Fibroblast of lung (primary cell): ENCODE measurements around the gene KRT38. TPM values are rescaled to one million over a fixed set of nuclear protein-coding genes. Genes with fewer than 3 reads are reported as not detected.

ENCODE experiments used
- DNase-seq, 2 donors: peaks; one replicate each; pipeline versions ENCODE4 v3.0.0 to v3.0.0-alpha.2; 2010; ENCODE audit warnings: low read depth in 2 of 2
- H2AFZ ChIP-seq: 2 replicates; pipeline ENCODE4 v1.5.1; 2012; ENCODE audit warnings: low read length, control low read depth, inconsistent platforms
- H3K27ac ChIP-seq: 2 replicates; pipeline ENCODE4 v1.5.1; 2011; ENCODE audit warnings: low read length, control low read depth; ENCODE audit not compliant: insufficient read depth
- H3K27me3 ChIP-seq: 2 replicates; pipeline ENCODE4 v1.5.1; 2011; ENCODE audit warnings: mild to moderate bottlenecking, low read length; ENCODE audit not compliant: control insufficient read depth, insufficient read depth
- H3K36me3 ChIP-seq: 2 replicates; pipeline ENCODE4 v1.5.1; 2011; ENCODE audit warnings: low read length; ENCODE audit not compliant: control insufficient read depth, insufficient read depth
- H3K4me1 ChIP-seq: 2 replicates; pipeline ENCODE4 v1.5.1; 2011; ENCODE audit warnings: low read length; ENCODE audit not compliant: control insufficient read depth, insufficient read depth; ENCODE audit errors: extremely low read depth
- H3K4me2 ChIP-seq: 2 replicates; pipeline ENCODE4 v1.5.1; 2011; ENCODE audit warnings: low read length, control low read depth; ENCODE audit not compliant: insufficient read depth; ENCODE audit errors: extremely low read depth
- H3K4me3 ChIP-seq, 4 experiments: fragments of 200-600 bp in 1 of 4; sonication (generic) in 1 of 4; replicated peaks in 1 of 4; 2 replicates each; pipeline ENCODE4 v1.5.1; 2011 to 2016; ENCODE audit warnings: low read length in 4 of 4, low read depth in 3 of 4, mild to moderate bottlenecking in 3 of 4, control low read depth in 2 of 4, inconsistent platforms in 1 of 4, mixed read lengths in 1 of 4; ENCODE audit not compliant: insufficient read depth in 1 of 4; ENCODE audit errors: control extremely low read depth in 1 of 4
- H3K79me2 ChIP-seq: 2 replicates; pipeline ENCODE4 v1.5.1; 2012; ENCODE audit warnings: mild to moderate bottlenecking, low read length, inconsistent platforms; ENCODE audit not compliant: control insufficient read depth, insufficient read depth
- H3K9ac ChIP-seq: 2 replicates; pipeline ENCODE4 v1.5.1; 2011; ENCODE audit warnings: mild to moderate bottlenecking, low read length, control low read depth; ENCODE audit not compliant: insufficient read depth
- H3K9me3 ChIP-seq: 2 replicates; pipeline ENCODE4 v1.5.1; 2012; ENCODE audit warnings: low read depth, low read length; ENCODE audit not compliant: control insufficient read depth, insufficient read depth
- H4K20me1 ChIP-seq: 2 replicates; pipeline ENCODE4 v1.5.1; 2011; ENCODE audit warnings: low read length; ENCODE audit not compliant: control insufficient read depth, insufficient read depth; ENCODE audit errors: extremely low read depth
- EZH2 ChIP-seq: IDR thresholded peaks from 2 replicates; pipeline ENCODE4 v1.5.1; 2012; ENCODE audit warnings: low read length, control low read depth, mild to moderate bottlenecking; ENCODE audit errors: missing control alignments
- polyA plus RNA-seq, 2 donors: library from polyadenylated mRNA; depleted of rRNA in 1 of 2; stranded (reverse) in 1 of 2; unstranded in 1 of 2; fragments of >200 nt; gene quantifications; 2 replicates each; pipeline ENCODE4 v1.2.1, GENCODE V29; 2011 to 2012; ENCODE audit warnings: missing spikeins in 1 of 2
- total RNA-seq: library from RNA; depleted of rRNA; stranded (reverse); fragments of >200 nt; gene quantifications from 2 replicates; pipeline ENCODE4 v1.2.1, GENCODE V29; 2014
- TF ChIP-seq, protein P1 (sequence below), 2 donors: IDR thresholded peaks in 1 of 2; conservative IDR thresholded peaks in 1 of 2; 1 replicate in 1 of 2; 2 replicates in 1 of 2; pipeline ENCODE4 v1.5.1; 2011 to 2012; ENCODE audit warnings: low read length in 2 of 2, control low read depth in 1 of 2, inconsistent platforms in 1 of 2, low read depth in 1 of 2, mild to moderate bottlenecking in 1 of 2

The KRT38 gene
- total and polyA plus RNA-seq, 2 donors (not counting 1 experiment from before 2014, with no cell fraction given) = under 0.01 to 0.02 TPM

DNA sequence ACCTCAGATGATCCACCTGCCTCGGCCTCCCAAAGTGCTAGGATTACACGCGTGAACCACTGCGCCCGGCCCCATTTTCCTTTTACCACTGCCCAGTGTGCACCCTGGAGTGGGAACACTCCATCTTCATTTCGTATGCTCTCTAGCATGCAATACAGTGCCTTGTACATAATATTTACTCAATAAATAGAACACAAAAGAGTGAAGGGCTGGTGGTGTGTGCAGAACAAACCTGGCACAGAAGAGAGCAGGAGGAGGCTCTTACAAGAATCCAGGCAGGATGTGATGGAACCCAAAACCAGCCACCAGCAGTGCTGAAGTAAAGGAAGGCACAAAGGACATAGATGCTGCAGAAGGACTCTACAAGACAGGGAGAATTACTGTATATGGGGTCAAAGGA lies 23.7 kb downstream of the KRT38 start:
- TF ChIP-seq, protein P1, sequence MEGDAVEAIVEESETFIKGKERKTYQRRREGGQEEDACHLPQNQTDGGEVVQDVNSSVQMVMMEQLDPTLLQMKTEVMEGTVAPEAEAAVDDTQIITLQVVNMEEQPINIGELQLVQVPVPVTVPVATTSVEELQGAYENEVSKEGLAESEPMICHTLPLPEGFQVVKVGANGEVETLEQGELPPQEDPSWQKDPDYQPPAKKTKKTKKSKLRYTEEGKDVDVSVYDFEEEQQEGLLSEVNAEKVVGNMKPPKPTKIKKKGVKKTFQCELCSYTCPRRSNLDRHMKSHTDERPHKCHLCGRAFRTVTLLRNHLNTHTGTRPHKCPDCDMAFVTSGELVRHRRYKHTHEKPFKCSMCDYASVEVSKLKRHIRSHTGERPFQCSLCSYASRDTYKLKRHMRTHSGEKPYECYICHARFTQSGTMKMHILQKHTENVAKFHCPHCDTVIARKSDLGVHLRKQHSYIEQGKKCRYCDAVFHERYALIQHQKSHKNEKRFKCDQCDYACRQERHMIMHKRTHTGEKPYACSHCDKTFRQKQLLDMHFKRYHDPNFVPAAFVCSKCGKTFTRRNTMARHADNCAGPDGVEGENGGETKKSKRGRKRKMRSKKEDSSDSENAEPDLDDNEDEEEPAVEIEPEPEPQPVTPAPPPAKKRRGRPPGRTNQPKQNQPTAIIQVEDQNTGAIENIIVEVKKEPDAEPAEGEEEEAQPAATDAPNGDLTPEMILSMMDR (conservative IDR thresholded peaks at IDR 0.05 in 1 of 2, IDR thresholded peaks at IDR 0.05 in 1 of 2; ENCODE audit: low read depth in 1 of 2, low read length in 2 of 2) = no peak
- no peak for TF ChIP-seq EZH2
- Histone ChIP-seq H3K36me3 (no peaks in the 10 kb centered on the region), H3K4me3 (no peak overlapping the region), H3K4me2 (no peak overlapping the region), H3K9ac (no peak overlapping the region), H4K20me1 (no peaks in the 10 kb centered on the region), H3K9me3 (no peaks in the 10 kb centered on the region), H3K79me2 (no peaks in the 10 kb centered on the region), H3K4me1 (peaks cover 7% of the 10 kb centered on the region), H2AFZ (no peak overlapping the region), H3K27ac (no peak overlapping the region), H3K27me3 (no peaks in the 10 kb centered on the region)
- no peak for DNase-seq

DNA sequence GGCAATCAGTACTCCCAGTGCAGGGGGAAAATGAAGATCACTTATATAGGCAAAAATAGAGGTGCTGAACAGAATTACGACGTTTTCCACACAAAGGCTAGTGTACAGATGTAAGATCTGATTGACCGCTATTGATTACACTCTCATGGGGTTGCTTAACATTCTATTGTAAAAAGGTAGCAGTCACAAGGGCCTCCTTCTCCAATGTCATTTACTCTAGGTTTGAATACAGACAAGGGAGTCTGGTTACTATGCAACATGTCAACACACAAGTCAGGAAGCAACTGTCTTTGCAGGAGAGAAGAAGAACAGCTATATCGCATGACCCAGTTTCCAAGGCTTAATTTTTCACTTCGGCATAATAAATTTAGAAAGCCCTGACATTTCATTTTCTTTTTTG lies 24.3 kb downstream of the KRT38 start:
- DNase-seq = no peak
- Histone ChIP-seq H3K9ac (peak overlapping the region; percentile 4), H3K79me2 (no peaks in the 10 kb centered on the region), H3K4me2 (no peak overlapping the region), H3K36me3 (no peaks in the 10 kb centered on the region), H3K9me3 (no peaks in the 10 kb centered on the region), H2AFZ (no peak overlapping the region), H3K27me3 (no peaks in the 10 kb centered on the region), H4K20me1 (no peaks in the 10 kb centered on the region), H3K4me3 (no peak overlapping the region), H3K4me1 (peaks cover 7% of the 10 kb centered on the region), H3K27ac (peak overlapping the region; percentile 10)
- TF ChIP-seq, protein P1 (conservative IDR thresholded peaks at IDR 0.05 in 1 of 2, IDR thresholded peaks at IDR 0.05 in 1 of 2; ENCODE audit: low read depth in 1 of 2, low read length in 2 of 2) = no peak
- TF ChIP-seq EZH2 = no peak

DNA sequence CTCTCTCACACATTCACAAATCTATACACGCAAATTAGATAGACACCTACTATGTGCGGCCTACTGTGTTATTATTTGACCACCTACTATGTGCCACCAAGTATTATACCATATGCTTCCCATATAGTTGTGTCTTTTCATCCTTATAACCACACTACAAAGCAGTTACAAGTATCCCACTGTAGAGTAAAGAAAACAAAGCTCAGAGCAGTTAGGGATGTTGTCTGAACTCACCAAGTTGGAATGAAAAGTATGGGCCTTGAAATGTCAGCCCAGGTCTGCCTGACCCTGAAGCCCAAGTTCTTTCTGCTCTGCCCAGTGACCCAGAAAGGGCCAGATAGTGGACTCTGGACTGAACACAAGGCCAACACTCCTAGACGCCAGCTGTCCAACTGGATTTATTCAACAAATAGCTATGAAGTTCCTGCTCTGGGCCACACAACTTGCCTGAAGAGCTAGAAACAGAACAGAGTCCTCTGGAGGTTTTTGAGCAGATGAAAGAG lies 24.9 kb downstream of the KRT38 start:
- Histone ChIP-seq H4K20me1 (no peaks in the 10 kb centered on the region), H3K79me2 (no peaks in the 10 kb centered on the region), H3K4me3 (no peak overlapping the region), H3K27ac (peak overlapping the region; percentile 10), H3K4me2 (no peak overlapping the region), H3K27me3 (no peaks in the 10 kb centered on the region), H3K9me3 (no peaks in the 10 kb centered on the region), H3K9ac (no peak overlapping the region), H2AFZ (no peak overlapping the region), H3K4me1 (peaks cover 7% of the 10 kb centered on the region), H3K36me3 (no peaks in the 10 kb centered on the region)
- TF ChIP-seq, protein P1 (conservative IDR thresholded peaks at IDR 0.05 in 1 of 2, IDR thresholded peaks at IDR 0.05 in 1 of 2; ENCODE audit: low read depth in 1 of 2, low read length in 2 of 2) = no peak
- TF ChIP-seq EZH2 = no peak
- DNase-seq = peak in 1 of 2 donors; percentile 81
